OCI-M2 (cell line): ENCODE results near the gene TEX50.
"Not testable (repeated sequence)": the region's sequence is repeated elsewhere in the genome, so short reads cannot be mapped to it uniquely, and the experiment has no call there.

Experiments used
- DNase-seq: peaks from one replicate; lab custom pipeline; 2025; ENCODE audit not compliant: unreplicated experiment; lab: John Stamatoyannopoulos, UW

The TEX50 gene

GRCh38 chr1:173661763-173662162 is 26.6 kb downstream of the TEX50 start:
- DNase-seq: no peak

GRCh38 chr1:173663159-173663558 is 28.0 kb downstream of the TEX50 start:
- DNase-seq: no peak

- no peak for DNase-seq
Observed at GRCh38 chr1:173666646-173667045, 31.5 kb downstream of the TEX50 start.

- no peak for DNase-seq
Observed at GRCh38 chr1:173669491-173669941, 34.4 kb downstream of the TEX50 start, which contains the start of gene ANKRD45. Gene ANKRD45 (minus strand): TSS chr1:173669851. CDS start chr1:173659418, 10,433 bp downstream.

- not testable (repeated sequence) for DNase-seq
Observed at GRCh38 chr1:173674496-173674895, 39.4 kb downstream of the TEX50 start.

GRCh38 chr1:173680152-173680551 is 45.0 kb downstream of the TEX50 start:
- not testable (repeated sequence) for DNase-seq

- no peak for DNase-seq
Observed at GRCh38 chr1:173682184-173682583, 47.0 kb downstream of the TEX50 start.

- DNase-seq: not testable (repeated sequence)
Observed at GRCh38 chr1:173683838-173684237, 48.7 kb downstream of the TEX50 start.

- DNase-seq: not testable (repeated sequence)
Observed at GRCh38 chr1:173685121-173685520, 50.0 kb downstream of the TEX50 start.
